Right lobe of liver (tissue), 6 donors: Measurements from ENCODE around the gene REXO4. TPM values are rescaled to one million over a fixed set of nuclear protein-coding genes. Genes with fewer than 3 reads are reported as not detected.

Experiments used
- ATAC-seq, 4 donors: fragments of 200-7000 bp; cut with Tn5 transposase; one replicate each; pipeline ENCODE4 v1.9.1; 2020; ENCODE audit warnings: mild to moderate bottlenecking in 4 of 4, moderate library complexity in 4 of 4
- DNase-seq, 3 donors: peaks; one replicate each; pipeline ENCODE4 v3.0.0-alpha.2; 2020
- H3K27ac ChIP-seq, 3 donors: fragments of 200-600 bp; one replicate each; pipeline ENCODE4 v1.8.0; 2022
- H3K27me3 ChIP-seq, 2 donors: fragments of 200-600 bp; one replicate each; pipeline ENCODE4 v1.8.0; 2022
- H3K36me3 ChIP-seq, 4 donors: fragments of 200-600 bp; sonication (generic) in 1 of 4; one replicate each; pipeline versions ENCODE4 v1.5.1 to v1.8.0; 2017 to 2022; ENCODE audit warnings: control low read depth in 1 of 4
- H3K4me1 ChIP-seq, 4 donors: fragments of 200-600 bp; sonication (generic) in 1 of 4; one replicate each; pipeline versions ENCODE4 v1.5.1 to v1.8.0; 2017 to 2022; ENCODE audit warnings: control low read depth in 1 of 4
- H3K4me3 ChIP-seq, 3 donors: fragments of 200-600 bp; one replicate each; pipeline ENCODE4 v1.8.0; 2022
- H3K9me3 ChIP-seq, 4 donors: fragments of 200-600 bp; sonication (generic) in 1 of 4; one replicate each; pipeline versions ENCODE4 v1.5.1 to v1.8.0; 2017 to 2022; ENCODE audit warnings: control low read depth in 1 of 4
- POLR2A ChIP-seq: fragments of 450-650 bp; IDR thresholded peaks from one replicate; pipeline ENCODE4 v1.6.1; 2017; ENCODE audit warnings: antibody characterized with exemption, mild to moderate bottlenecking
- WGBS: methylation state at CpG from one replicate; pipeline ENCODE4 v1.1.6; 2018; ENCODE audit warnings: low coverage, low lambda C conversion rate; ENCODE audit not compliant: insufficient coverage; ENCODE audit errors: missing lambda C conversion rate; 5-methylcytosine and 5-hydroxymethylcytosine counted together
- intact Hi-C, 2 donors: fragments of 100-400 bp; cut with DNase I; formaldehyde crosslinking; loops; one replicate each; pipeline versions ENCODE4 v1.11.2 to v1.14.1; 2022
- total RNA-seq, 6 experiments: library from RNA; depleted of rRNA in 2 of 6; stranded (reverse); fragments of >200 nt in 2 of 6; fragmentation: NEBNext Ultra II Directional in 3 of 6; extraction: Animal tissue kit (Norgen Biotek cat#: 25700) in 3 of 6; gene quantifications; one replicate each; pipeline versions ENCODE4 v1.1.0 to v1.2.4, GENCODE V29; 2016 to 2023
- TF ChIP-seq, protein P1 (sequence below), 4 donors: fragments of 200-600 bp in 3 of 4; fragments of 450-650 bp in 1 of 4; IDR thresholded peaks; one replicate each; pipeline versions ENCODE4 v1.5.1 to v1.8.0; 2016 to 2022; ENCODE audit warnings: antibody characterized with exemption in 4 of 4, mild to moderate bottlenecking in 2 of 4
- donor health status: DM: no; HTN: yes; CAD: no.
- donor health status: DM: no; HTN: no; CAD: no.
- donor health status: DM: no; HTN: no; CAD: no.
- donor health status: DM: no; HTN: yes; CAD: no.
- donor health status: DM: no; HTN: yes; CAD: no.

The REXO4 gene
- total RNA-seq, 6 experiments from 2014 or later = 9.5 to 19.9 (median 12.0) TPM

DNA sequence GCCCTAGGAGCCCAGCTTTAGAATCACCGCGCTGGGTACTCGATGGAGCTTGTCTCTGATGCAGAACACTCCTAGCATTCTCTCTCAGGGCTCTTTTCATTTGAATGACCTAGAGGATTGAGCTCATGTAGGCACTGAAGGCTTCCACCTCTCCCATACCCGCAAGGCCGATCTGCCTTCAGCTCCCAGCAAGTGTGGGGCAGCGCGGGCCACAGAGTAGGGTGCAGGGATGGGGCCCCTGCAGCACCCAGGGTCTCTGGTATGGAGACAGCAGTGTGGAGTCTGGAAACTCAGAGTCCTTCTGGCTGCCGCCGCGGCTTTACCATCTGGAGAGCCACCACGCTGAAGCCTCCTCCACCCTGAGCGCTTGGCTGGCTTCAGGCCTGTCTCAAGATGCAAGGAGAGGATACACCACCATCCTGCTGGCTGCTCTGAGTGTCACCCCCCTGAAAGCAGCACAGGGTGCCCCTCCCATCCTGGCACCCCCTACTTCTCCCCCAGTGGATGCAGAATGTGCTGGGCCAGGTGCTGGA is 28.7 kb downstream of the REXO4 start:
- ATAC-seq (no peak), DNase-seq (no peak)

DNA sequence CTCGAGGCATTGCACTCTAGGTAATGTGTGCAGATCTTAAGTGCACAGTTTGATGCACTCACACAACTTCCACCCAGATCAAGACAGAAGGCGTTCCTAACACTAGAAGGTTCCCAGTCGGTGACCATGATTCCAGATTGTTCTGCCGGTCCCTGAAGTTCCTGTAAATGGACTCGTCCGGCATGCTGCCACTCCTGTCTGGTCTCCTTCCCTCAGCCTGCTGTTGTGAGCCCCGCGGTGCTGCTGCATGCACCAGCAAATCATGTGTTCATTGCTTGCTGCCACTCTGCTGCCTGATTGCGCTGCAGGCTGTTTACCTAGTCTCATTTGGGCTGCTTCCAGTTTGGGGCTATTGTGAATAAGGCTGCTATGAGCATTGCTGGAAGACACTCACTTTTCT is 30.1 kb downstream of the REXO4 start:
- H3K27me3 ChIP-seq = no peaks in the 10 kb centered on the region
- intact Hi-C loops = loop anchor here in 1 of 2 donors (10.0 kb wide), 1 partner anchor 53 kb away; the partner anchor contains the start of gene SURF6
- no peak overlapping the region for H3K27ac ChIP-seq
- no peak for DNase-seq
- no peaks in the 10 kb centered on the region for H3K9me3 ChIP-seq
- 87% methylated on average over 9 of the region's 9 CpGs for WGBS
- ATAC-seq = no peak
- no peaks in the 10 kb centered on the region for H3K36me3 ChIP-seq
- TF ChIP-seq, protein P1, sequence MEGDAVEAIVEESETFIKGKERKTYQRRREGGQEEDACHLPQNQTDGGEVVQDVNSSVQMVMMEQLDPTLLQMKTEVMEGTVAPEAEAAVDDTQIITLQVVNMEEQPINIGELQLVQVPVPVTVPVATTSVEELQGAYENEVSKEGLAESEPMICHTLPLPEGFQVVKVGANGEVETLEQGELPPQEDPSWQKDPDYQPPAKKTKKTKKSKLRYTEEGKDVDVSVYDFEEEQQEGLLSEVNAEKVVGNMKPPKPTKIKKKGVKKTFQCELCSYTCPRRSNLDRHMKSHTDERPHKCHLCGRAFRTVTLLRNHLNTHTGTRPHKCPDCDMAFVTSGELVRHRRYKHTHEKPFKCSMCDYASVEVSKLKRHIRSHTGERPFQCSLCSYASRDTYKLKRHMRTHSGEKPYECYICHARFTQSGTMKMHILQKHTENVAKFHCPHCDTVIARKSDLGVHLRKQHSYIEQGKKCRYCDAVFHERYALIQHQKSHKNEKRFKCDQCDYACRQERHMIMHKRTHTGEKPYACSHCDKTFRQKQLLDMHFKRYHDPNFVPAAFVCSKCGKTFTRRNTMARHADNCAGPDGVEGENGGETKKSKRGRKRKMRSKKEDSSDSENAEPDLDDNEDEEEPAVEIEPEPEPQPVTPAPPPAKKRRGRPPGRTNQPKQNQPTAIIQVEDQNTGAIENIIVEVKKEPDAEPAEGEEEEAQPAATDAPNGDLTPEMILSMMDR (IDR thresholded peaks at IDR 0.05) = no peak
- TF ChIP-seq POLR2A = no peak
- H3K4me3 ChIP-seq = no peak overlapping the region
- H3K4me1 ChIP-seq = no peaks in the 10 kb centered on the region

More for the DNA sequence above, 28.7 kb downstream of the REXO4 start:
- WGBS = no CpG with 5 or more reads among the region's 12 CpGs
- Histone ChIP-seq H3K4me1 (no peaks in the 10 kb centered on the region), H3K36me3 (no peaks in the 10 kb centered on the region), H3K9me3 (no peaks in the 10 kb centered on the region), H3K27ac (no peak overlapping the region), H3K27me3 (no peaks in the 10 kb centered on the region), H3K4me3 (no peak overlapping the region)
- intact Hi-C loops = loop anchor here in 1 of 2 donors (10.0 kb wide), 1 partner anchor 54 kb away; the partner anchor contains the start of gene SURF6
- TF ChIP-seq, protein P1 (IDR thresholded peaks at IDR 0.05) = no peak
- TF ChIP-seq POLR2A = no peak

DNA sequence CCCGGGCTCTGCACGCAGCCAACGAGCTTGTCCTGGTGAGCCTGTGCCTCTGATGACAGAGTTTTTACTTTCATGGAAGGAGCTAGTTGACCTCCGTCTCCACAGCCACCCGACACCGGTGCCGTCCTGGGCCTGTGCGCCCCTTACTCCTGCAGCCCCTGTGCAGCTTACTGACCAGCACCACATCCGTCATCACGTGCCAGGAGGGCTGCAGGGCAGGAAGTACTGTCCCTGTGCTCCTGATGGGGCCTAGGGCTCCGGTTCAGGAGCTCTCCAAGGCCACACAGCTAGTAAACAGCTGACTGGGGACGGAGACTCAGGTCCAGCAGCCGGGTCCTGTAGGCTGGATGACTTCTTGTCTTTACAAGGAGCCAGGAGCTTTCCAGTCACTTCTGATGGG is 31.5 kb downstream of the REXO4 start:
- TF ChIP-seq POLR2A = no peak
- TF ChIP-seq, protein P1 (IDR thresholded peaks at IDR 0.05) = no peak
- DNase-seq (no peak), ATAC-seq (no peak)
- Histone ChIP-seq H3K4me3 (no peak overlapping the region), H3K4me1 (no peaks in the 10 kb centered on the region), H3K9me3 (no peaks in the 10 kb centered on the region), H3K36me3 (no peaks in the 10 kb centered on the region), H3K27ac (no peak overlapping the region), H3K27me3 (no peaks in the 10 kb centered on the region)
- intact Hi-C loops = loop anchor here in 1 of 2 donors (10.0 kb wide), 1 partner anchor 52 kb away; the partner anchor contains the start of gene SURF6
- WGBS = no CpG with 5 or more reads among the region's 13 CpGs

DNA sequence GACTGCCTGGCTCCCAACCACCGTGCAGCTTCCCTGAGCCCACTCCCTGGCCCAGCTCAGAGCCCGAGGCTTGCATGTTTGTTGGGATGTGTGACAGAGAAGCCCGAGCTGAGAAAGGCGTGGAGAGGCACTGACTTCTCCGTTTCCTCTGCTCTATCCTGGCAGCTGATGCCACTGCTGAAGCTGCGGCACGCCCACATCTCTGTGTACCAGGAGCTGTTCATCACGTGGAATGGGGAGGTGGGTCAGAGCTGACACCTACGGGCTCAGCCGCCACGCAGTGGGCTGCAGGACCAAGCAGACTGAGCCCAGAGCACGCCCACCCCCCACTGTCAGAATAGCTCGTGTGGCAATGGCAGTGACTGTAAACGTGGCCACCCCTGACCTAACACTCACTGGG is 32.4 kb downstream of the REXO4 start:
- intact Hi-C loops = loop anchor here in 1 of 2 donors (10.0 kb wide), 1 partner anchor 51 kb away; the partner anchor contains the start of gene SURF6
- TF ChIP-seq, protein P1 (IDR thresholded peaks at IDR 0.05) = no peak
- TF ChIP-seq POLR2A = no peak
- DNase-seq (no peak), ATAC-seq (no peak)
- Histone ChIP-seq H3K4me1 (no peaks in the 10 kb centered on the region), H3K36me3 (no peaks in the 10 kb centered on the region), H3K4me3 (no peak overlapping the region), H3K27me3 (no peaks in the 10 kb centered on the region), H3K9me3 (no peaks in the 10 kb centered on the region), H3K27ac (no peak overlapping the region)
- WGBS = no CpG with 5 or more reads among the region's 14 CpGs
